PFSK-1 (cell line): ENCODE measurements around the gene HS1BP3.

ENCODE experiments used
- FOXP2 ChIP-seq: optimal IDR thresholded peaks from 2 replicates; pipeline ENCODE3; 2011; ENCODE audit warnings: borderline replicate concordance, control low read depth, inconsistent platforms; ENCODE audit not compliant: insufficient read depth; ENCODE audit errors: extremely low read length, extremely low read depth
- POLR2AphosphoS5 ChIP-seq: IDR thresholded peaks from 2 replicates; pipeline ENCODE4 v1.6.1; 2012; ENCODE audit warnings: low read depth, mild to moderate bottlenecking, control low read depth, low read length, moderate library complexity
- SIN3A ChIP-seq: IDR thresholded peaks from 2 replicates; pipeline ENCODE4 v1.6.1; 2012; ENCODE audit warnings: mild to moderate bottlenecking, low read length, moderate library complexity, borderline replicate concordance; ENCODE audit not compliant: insufficient read depth
- TAF1 ChIP-seq: IDR thresholded peaks from 2 replicates; pipeline ENCODE4 v1.6.1; 2012; ENCODE audit warnings: low read length, control low read depth, borderline replicate concordance; ENCODE audit not compliant: insufficient read depth
- TF ChIP-seq, protein P1 (sequence below), 2 experiments: IDR thresholded peaks; 2 replicates each; pipeline versions ENCODE4 v1.6.1 to v1.8.0; 2011 to 2012; ENCODE audit warnings: low read depth in 2 of 2, low read length in 2 of 2, control low read depth in 1 of 2, inconsistent platforms in 1 of 2, mild to moderate bottlenecking in 1 of 2, moderate library complexity in 1 of 2; ENCODE audit not compliant: insufficient read depth in 1 of 2

DNA sequence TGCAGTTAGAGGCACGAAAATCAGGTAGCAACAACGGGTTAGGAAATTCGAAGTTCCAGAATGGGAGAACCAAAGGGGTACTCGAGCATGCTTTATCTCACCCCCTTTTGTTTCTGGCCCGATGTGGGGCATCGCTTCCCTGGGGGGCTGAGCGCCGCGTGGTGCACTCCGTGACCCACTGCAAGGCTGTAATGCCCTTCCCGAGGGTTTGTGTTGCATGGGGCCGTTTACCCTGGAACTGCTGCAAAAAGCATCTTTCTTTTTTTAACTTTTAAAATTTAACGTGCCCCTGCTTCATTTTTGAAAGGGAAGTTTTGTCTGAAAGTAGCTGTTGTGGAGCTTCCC, 20.8 kb upstream of the HS1BP3 start:
- TF ChIP-seq TAF1 (no peak), POLR2AphosphoS5 (no peak), FOXP2 (no peak), SIN3A (no peak)
- TF ChIP-seq, protein P1, sequence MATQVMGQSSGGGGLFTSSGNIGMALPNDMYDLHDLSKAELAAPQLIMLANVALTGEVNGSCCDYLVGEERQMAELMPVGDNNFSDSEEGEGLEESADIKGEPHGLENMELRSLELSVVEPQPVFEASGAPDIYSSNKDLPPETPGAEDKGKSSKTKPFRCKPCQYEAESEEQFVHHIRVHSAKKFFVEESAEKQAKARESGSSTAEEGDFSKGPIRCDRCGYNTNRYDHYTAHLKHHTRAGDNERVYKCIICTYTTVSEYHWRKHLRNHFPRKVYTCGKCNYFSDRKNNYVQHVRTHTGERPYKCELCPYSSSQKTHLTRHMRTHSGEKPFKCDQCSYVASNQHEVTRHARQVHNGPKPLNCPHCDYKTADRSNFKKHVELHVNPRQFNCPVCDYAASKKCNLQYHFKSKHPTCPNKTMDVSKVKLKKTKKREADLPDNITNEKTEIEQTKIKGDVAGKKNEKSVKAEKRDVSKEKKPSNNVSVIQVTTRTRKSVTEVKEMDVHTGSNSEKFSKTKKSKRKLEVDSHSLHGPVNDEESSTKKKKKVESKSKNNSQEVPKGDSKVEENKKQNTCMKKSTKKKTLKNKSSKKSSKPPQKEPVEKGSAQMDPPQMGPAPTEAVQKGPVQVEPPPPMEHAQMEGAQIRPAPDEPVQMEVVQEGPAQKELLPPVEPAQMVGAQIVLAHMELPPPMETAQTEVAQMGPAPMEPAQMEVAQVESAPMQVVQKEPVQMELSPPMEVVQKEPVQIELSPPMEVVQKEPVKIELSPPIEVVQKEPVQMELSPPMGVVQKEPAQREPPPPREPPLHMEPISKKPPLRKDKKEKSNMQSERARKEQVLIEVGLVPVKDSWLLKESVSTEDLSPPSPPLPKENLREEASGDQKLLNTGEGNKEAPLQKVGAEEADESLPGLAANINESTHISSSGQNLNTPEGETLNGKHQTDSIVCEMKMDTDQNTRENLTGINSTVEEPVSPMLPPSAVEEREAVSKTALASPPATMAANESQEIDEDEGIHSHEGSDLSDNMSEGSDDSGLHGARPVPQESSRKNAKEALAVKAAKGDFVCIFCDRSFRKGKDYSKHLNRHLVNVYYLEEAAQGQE (IDR thresholded peaks at IDR 0.05; ENCODE audit: insufficient read depth in 1 of 2, low read depth in 2 of 2, low read length in 2 of 2) = no peak
